LoVo (cell line): ENCODE results near the gene GGNBP2.
A peak's percentile ranks its signal among the peaks of the same experiment; 100 is the strongest.

Source experiments
- DNase-seq: peaks from one replicate; pipeline ENCODE4 v3.0.0-alpha.2; 2016; ENCODE audit warnings: low spot score

Gene GGNBP2

GRCh38 chr17:36566081-36566480 is 21.4 kb downstream of the GGNBP2 start:
- no peak for DNase-seq

- DNase-seq, result no peak
Measured at GRCh38 chr17:36575028-36575427, 30.3 kb downstream of the GGNBP2 start.

DNA sequence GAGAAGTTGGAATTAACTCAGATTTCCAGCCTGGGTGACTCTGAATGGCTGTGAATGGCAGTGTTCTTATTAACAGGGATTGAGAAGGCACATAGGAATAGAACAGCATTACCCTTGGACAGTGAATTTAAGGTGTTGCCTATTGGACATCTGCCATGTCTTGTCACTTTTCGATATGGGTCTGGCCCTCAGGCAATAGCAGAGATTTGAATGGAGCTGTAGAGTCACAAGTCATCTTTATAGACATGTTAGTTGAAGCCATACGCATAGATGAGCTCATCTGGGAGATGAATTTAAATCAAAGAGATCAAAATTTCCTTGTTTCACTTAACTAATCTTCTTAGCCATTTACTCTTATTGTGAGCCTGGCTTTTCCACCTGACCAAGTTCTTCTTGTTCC is 32.1 kb downstream of the GGNBP2 start:
- no peak for DNase-seq

DNA sequence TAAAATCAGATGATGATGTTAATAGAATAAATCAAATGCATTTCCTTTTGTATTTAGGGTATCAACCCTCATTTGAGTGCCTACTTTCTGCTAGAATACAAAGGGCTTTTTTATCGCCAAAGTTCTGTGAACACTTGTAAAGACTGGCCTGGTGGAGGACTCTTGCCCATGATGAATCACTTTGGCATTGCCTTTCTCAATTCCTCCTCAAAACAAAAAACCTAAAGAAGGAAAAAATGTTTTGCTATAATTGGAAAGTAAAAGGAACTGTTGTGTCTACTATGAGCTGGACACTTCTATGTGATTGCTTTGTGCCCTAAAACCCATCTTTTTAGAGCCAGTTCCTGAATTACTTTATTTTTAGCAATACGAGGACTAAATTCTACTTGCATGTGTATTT is 34.0 kb downstream of the GGNBP2 start:
- DNase-seq, result no peak

DNA sequence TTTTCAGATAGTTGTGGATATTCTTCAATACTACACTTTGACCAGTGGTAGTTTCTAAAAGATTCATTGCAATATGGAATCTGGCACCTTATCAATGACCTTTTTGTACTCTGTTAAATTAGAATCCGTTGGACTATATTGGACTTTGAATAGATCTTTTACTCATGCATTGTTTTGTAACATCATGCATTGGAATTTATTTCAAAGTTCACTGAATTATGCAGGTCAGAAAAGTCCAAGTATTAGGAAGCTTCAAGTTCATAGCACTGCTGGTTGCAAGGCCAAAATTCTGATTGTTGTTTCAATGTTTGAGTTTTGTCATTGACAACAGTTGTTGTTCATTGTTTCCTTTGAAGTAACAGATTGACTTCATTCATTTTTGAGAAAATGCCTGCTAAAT is 39.1 kb downstream of the GGNBP2 start:
- no peak for DNase-seq

GRCh38 chr17:36586138-36586537 is 41.4 kb downstream of the GGNBP2 start:
- DNase-seq, result no peak

DNA sequence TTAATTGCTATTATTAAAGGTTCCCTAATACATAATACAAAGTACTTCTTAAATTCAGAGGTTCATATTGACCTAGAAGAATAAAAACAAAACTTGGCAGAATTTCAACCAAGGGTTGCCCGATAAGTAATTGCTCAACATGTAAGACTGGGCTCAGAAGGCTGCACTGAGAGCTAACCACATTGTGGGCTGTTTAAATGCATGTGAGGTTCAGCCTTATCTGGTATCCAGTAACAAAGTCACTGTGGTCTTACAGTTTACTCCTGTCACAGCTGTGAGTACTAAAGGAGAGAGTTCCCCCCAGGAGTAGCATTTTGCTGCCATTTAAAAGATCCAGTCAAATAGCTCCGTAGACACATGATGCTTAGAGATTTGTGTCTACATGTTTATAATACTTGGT is 45.4 kb downstream of the GGNBP2 start:
- no peak for DNase-seq

DNA sequence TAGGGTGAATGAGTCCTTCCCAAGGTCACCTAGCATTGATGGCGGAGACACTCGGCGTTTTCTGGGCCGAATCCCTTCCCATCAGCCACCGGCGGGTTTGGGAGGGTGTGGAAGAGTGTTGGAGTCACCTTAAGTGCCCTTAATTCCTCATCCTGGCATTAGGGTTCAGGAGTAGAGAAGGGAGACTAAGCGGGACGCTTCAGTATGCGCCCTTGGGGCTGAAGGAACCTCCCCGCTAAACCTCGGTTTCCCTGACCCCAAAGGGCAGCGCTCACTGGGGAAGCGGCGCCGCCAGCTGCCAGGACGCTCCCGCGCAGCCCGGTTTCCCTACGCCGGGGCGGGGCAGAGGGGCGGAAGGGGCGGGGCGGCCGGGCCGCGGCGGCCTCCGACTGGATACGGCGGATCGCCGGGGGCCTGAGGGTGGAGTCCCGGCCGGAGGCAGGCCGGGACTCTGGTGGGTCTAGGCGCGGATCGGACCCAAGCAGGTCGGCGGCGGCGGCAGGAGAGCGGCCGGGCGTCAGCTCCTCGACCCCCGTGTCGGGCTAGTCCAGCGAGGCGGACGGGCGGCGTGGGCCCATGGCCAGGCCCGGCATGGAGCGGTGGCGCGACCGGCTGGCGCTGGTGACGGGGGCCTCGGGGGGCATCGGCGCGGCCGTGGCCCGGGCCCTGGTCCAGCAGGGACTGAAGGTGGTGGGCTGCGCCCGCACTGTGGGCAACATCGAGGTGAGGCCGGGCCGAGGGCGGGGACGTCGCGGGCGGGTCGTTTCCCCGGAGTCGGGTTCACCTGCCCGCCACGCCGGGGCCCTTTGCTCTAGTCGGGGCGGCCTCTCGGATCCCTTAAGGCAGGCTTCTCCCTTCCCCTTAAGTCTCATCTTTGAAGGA is 47.0 kb downstream of the GGNBP2 start, which contains the start of gene DHRS11:
DHRS11 (plus strand) TSS at position 446 of the 882 bp plus-strand sequence; CDS start at position 577, 131 bp downstream.
- DNase-seq, result peak; percentile 83

- DNase-seq, result peak; percentile 27
Measured at GRCh38 chr17:36592316-36592715, 47.6 kb downstream of the GGNBP2 start.

- DNase-seq, result no peak
Measured at GRCh38 chr17:36592716-36593321, 48.1 kb downstream of the GGNBP2 start.

DNA sequence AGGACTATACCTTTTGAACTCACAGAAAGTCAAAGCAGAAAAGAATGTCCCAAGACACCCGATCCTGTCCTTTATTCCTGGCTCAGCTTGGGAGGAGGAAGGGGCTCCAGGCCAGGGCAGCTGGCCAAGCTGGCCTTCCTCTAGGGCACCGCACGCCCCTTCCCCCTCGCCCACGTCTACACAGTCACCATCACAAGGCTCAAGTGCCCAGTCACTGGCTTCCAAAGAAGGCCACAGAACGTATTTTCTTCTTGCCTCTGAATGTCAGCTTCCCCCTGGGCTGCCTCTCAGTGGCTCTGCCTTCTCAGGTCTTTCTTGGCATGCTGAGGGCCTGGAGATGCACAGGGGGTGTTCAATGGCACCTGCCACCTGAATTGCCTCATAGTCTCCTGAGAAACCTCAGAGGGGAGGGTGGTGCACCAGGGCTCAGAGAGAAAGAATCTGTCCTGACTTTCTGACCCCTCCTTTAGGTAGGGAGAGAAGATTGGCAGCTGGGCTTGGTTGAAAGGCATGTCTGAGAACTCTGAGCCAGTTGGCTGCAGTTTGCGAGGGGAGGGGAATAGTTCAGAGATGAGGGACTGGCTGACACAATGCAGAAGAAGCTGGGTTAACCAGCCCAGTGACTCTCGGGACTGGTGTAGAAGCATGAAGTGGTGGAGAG is 49.1 kb downstream of the GGNBP2 start:
- no peak for DNase-seq

- DNase-seq, result no peak
Measured at GRCh38 chr17:36594626-36595401, 50.1 kb downstream of the GGNBP2 start.

DNA sequence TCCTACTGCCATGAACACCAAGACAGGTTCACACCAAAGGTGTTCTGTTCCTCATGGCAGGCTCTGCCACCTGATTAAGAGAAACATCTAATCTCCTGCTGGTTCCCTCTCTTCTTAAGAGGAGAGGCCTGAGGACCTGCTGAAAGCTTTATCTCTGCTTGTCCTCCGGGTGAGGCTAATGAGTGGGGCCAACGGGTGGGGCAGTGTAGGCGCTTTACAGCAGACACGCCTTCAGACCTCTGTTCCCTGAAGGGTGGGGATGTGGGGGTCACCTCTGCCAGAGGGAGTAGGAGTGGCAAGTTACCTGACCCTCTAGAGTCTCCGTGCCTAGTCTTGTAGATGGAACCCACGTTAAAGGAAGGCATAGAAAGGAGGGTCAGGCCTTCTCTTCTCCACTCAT is 52.5 kb downstream of the GGNBP2 start:
- DNase-seq, result no peak

GRCh38 chr17:36597866-36598777 is 53.4 kb downstream of the GGNBP2 start:
- DNase-seq, result no peak

- DNase-seq, result no peak
Measured at GRCh38 chr17:36598951-36599401, 54.3 kb downstream of the GGNBP2 start.

GRCh38 chr17:36599546-36600250 is 55.0 kb downstream of the GGNBP2 start:
- no peak for DNase-seq

DNA sequence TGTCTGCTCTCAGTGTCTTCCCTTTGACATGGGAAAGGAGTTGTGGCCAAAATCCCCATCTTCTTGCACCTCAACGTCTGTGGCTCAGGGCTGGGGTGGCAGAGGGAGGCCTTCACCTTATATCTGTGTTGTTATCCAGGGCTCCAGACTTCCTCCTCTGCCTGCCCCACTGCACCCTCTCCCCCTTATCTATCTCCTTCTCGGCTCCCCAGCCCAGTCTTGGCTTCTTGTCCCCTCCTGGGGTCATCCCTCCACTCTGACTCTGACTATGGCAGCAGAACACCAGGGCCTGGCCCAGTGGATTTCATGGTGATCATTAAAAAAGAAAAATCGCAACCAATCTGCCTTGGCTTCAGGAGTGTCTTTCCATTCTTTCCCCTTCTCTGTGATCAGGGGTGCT is 55.7 kb downstream of the GGNBP2 start:
- no peak for DNase-seq

- DNase-seq, result peak; percentile 4
Measured at GRCh38 chr17:36600936-36601302, 56.2 kb downstream of the GGNBP2 start.

GRCh38 chr17:36601303-36602029 is 56.7 kb downstream of the GGNBP2 start, which contains the start of gene MRM1:
Gene MRM1 (plus strand): TSS chr17:36601583. CDS start chr17:36601811, 228 bp downstream.
- peak; percentile 92 for DNase-seq
